GM19438 (cell line): ENCODE results near the gene GRIA4.
"Not testable (repeated sequence)": the region's sequence is repeated elsewhere in the genome, so short reads cannot be mapped to it uniquely, and the experiment has no call there.

ENCODE experiments used
- ATAC-seq: cut with Tn5 transposase; IDR thresholded peaks from one replicate; pipeline ENCODE4 v1.9.1; 2021; ENCODE audit warnings: low read depth; ENCODE audit not compliant: unreplicated experiment

GRIA4 gene

GRCh38 chr11:105854269-105854668 lies 244.4 kb downstream of the GRIA4 start:
- ATAC-seq: no peak

GRCh38 chr11:105856954-105857353 lies 247.1 kb downstream of the GRIA4 start:
- ATAC-seq: no peak

GRCh38 chr11:105857728-105858127 lies 247.9 kb downstream of the GRIA4 start:
- ATAC-seq: no peak

- no peak for ATAC-seq
These were observed 249.0 kb downstream of the GRIA4 start for GRCh38 chr11:105858841-105859240.

GRCh38 chr11:105860105-105860504 lies 250.2 kb downstream of the GRIA4 start:
- ATAC-seq: no peak

- ATAC-seq: no peak
These were observed 251.4 kb downstream of the GRIA4 start for GRCh38 chr11:105861225-105861624.

- ATAC-seq: no peak
These were observed 253.0 kb downstream of the GRIA4 start for GRCh38 chr11:105862736-105863367.

- no peak for ATAC-seq
These were observed 253.7 kb downstream of the GRIA4 start for GRCh38 chr11:105863523-105863922.

GRCh38 chr11:105867742-105868141 lies 257.9 kb downstream of the GRIA4 start:
- ATAC-seq: no peak

- ATAC-seq: no peak
These were observed 259.0 kb downstream of the GRIA4 start for GRCh38 chr11:105868762-105869285.

- no peak for ATAC-seq
These were observed 260.7 kb downstream of the GRIA4 start for GRCh38 chr11:105870516-105871113.

GRCh38 chr11:105878510-105878909 lies 268.6 kb downstream of the GRIA4 start:
- ATAC-seq: no peak

- ATAC-seq: not testable (repeated sequence)
These were observed 269.1 kb downstream of the GRIA4 start for GRCh38 chr11:105878927-105879326.

GRCh38 chr11:105881027-105881426 lies 271.2 kb downstream of the GRIA4 start:
- no peak for ATAC-seq

- no peak for ATAC-seq
These were observed 274.6 kb downstream of the GRIA4 start for GRCh38 chr11:105884436-105884835.

- no peak for ATAC-seq
These were observed 281.8 kb downstream of the GRIA4 start for GRCh38 chr11:105891685-105892084.

- ATAC-seq: no peak
These were observed 287.3 kb downstream of the GRIA4 start for GRCh38 chr11:105897161-105897560.

GRCh38 chr11:105899772-105900171 lies 289.9 kb downstream of the GRIA4 start:
- ATAC-seq: no peak

- ATAC-seq: no peak
These were observed 290.7 kb downstream of the GRIA4 start for GRCh38 chr11:105900515-105901035.

GRCh38 chr11:105903113-105903512 lies 293.2 kb downstream of the GRIA4 start:
- ATAC-seq: no peak

GRCh38 chr11:105906517-105906916 lies 296.6 kb downstream of the GRIA4 start:
- ATAC-seq: no peak

GRCh38 chr11:105907319-105907718 lies 297.4 kb downstream of the GRIA4 start:
- no peak for ATAC-seq
